ENCODE data around the gene SH3D19.

Gene SH3D19

GRCh38 chr4:151207186-151207585 is 118.2 kb downstream of the SH3D19 start:
- no peak overlapping the region for H3K27ac Mint-ChIP-seq (ENCODE audit: low read depth)
- H3K9me3 Mint-ChIP-seq: no peaks in the 10 kb centered on the region
- no peaks in the 10 kb centered on the region for H3K36me3 Mint-ChIP-seq (ENCODE audit: insufficient read depth)
- DNase-seq (ENCODE audit: low spot score in 2 of 2) (no peak), ATAC-seq (replicated peaks; ENCODE audit: extremely low read depth, poor library complexity, severe bottlenecking) (no peak)
- H3K27me3 Mint-ChIP-seq: no peaks in the 10 kb centered on the region
- no peak overlapping the region for H3K4me3 Mint-ChIP-seq
- no peaks in the 10 kb centered on the region for H3K4me1 Mint-ChIP-seq

- Mint-ChIP-seq H3K9me3 (no peaks in the 10 kb centered on the region), H3K4me3 (no peak overlapping the region), H3K4me1 (no peaks in the 10 kb centered on the region), H3K27me3 (no peaks in the 10 kb centered on the region), H3K27ac (ENCODE audit: low read depth) (no peak overlapping the region), H3K36me3 (ENCODE audit: insufficient read depth) (no peaks in the 10 kb centered on the region)
- ATAC-seq (replicated peaks; ENCODE audit: extremely low read depth, poor library complexity, severe bottlenecking) (no peak), DNase-seq (ENCODE audit: low spot score in 2 of 2) (no peak)
Observed at GRCh38 chr4:151206241-151207005, 119.0 kb downstream of the SH3D19 start.

DNA sequence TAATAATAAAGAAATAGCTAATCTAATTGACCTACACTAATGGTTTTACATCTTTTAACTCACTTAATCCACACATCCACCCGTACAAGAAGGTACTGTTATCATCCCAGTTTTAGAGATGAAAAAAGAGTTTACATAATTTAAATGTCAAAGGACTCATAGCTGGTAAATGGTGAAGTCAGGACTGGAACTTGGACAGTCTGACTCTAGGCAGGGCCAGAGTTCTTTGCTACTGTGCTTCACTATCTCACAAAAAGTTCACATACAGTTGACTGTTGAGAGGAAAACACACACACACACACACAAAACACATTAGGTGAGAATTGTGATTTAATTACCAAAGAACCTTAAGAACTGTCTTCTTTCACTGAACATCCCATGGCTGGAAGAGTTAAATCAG is 119.7 kb downstream of the SH3D19 start:
- H3K27me3 Mint-ChIP-seq: no peaks in the 10 kb centered on the region
- no peak for ATAC-seq (replicated peaks; ENCODE audit: extremely low read depth, poor library complexity, severe bottlenecking)

DNA sequence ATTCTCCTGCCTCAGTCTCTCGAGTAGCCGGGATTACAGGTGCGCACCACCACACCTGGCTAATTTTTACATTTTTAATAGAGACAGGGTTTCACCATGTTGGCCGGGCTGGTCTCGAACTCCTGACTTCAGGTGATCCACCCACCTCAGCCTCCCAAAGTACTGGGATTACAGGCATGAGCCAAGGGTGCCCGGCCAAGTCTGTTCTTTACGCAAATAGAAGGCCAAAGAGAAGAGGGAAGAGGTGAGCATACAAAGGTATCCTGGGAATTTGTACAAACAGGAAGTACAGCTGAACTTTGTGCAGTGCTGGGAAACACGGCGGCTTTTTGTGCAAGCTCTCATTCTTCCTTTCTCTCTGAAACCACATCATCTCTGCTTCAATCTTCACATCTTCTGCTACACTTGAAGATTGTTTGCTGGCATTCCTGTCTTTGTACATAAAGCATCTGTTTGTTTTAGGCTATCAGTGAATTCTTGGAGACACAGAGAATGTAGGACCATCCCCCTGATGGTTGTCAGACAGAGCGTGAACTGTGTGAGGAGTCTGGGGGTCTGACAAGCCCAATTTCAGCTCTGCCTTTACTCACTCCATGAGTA is 120.4 kb downstream of the SH3D19 start:
- no peak for DNase-seq (ENCODE audit: low spot score in 2 of 2)
- Mint-ChIP-seq H3K4me1 (no peaks in the 10 kb centered on the region), H3K27me3 (no peaks in the 10 kb centered on the region), H3K27ac (ENCODE audit: low read depth) (no peak overlapping the region), H3K4me3 (no peak overlapping the region), H3K36me3 (ENCODE audit: insufficient read depth) (no peaks in the 10 kb centered on the region), H3K9me3 (no peaks in the 10 kb centered on the region)
- no peak for ATAC-seq (replicated peaks; ENCODE audit: extremely low read depth, poor library complexity, severe bottlenecking)

More for the DNA sequence above, 119.7 kb downstream of the SH3D19 start:
- H3K4me1 Mint-ChIP-seq: no peaks in the 10 kb centered on the region
- no peak overlapping the region for H3K4me3 Mint-ChIP-seq
- no peaks in the 10 kb centered on the region for H3K36me3 Mint-ChIP-seq (ENCODE audit: insufficient read depth)
- DNase-seq (ENCODE audit: low spot score in 2 of 2): no peak
- H3K27ac Mint-ChIP-seq (ENCODE audit: low read depth): no peak overlapping the region
- no peaks in the 10 kb centered on the region for H3K9me3 Mint-ChIP-seq

GRCh38 chr4:151202851-151203455 is 122.5 kb downstream of the SH3D19 start:
- no peak overlapping the region for H3K4me3 Mint-ChIP-seq
- no peaks in the 10 kb centered on the region for H3K9me3 Mint-ChIP-seq
- no peaks in the 10 kb centered on the region for H3K27me3 Mint-ChIP-seq
- H3K36me3 Mint-ChIP-seq (ENCODE audit: insufficient read depth): no peaks in the 10 kb centered on the region
- DNase-seq (ENCODE audit: low spot score in 2 of 2): no peak
- ATAC-seq (replicated peaks; ENCODE audit: extremely low read depth, poor library complexity, severe bottlenecking): no peak
- H3K4me1 Mint-ChIP-seq: no peaks in the 10 kb centered on the region
- no peak overlapping the region for H3K27ac Mint-ChIP-seq (ENCODE audit: low read depth)

GRCh38 chr4:151202381-151202780 is 123.0 kb downstream of the SH3D19 start:
- Mint-ChIP-seq H3K4me1 (no peaks in the 10 kb centered on the region), H3K27ac (ENCODE audit: low read depth) (no peak overlapping the region), H3K9me3 (no peaks in the 10 kb centered on the region), H3K36me3 (ENCODE audit: insufficient read depth) (no peaks in the 10 kb centered on the region), H3K27me3 (no peaks in the 10 kb centered on the region), H3K4me3 (no peak overlapping the region)
- ATAC-seq (replicated peaks; ENCODE audit: extremely low read depth, poor library complexity, severe bottlenecking) (no peak), DNase-seq (ENCODE audit: low spot score in 2 of 2) (no peak)

DNA sequence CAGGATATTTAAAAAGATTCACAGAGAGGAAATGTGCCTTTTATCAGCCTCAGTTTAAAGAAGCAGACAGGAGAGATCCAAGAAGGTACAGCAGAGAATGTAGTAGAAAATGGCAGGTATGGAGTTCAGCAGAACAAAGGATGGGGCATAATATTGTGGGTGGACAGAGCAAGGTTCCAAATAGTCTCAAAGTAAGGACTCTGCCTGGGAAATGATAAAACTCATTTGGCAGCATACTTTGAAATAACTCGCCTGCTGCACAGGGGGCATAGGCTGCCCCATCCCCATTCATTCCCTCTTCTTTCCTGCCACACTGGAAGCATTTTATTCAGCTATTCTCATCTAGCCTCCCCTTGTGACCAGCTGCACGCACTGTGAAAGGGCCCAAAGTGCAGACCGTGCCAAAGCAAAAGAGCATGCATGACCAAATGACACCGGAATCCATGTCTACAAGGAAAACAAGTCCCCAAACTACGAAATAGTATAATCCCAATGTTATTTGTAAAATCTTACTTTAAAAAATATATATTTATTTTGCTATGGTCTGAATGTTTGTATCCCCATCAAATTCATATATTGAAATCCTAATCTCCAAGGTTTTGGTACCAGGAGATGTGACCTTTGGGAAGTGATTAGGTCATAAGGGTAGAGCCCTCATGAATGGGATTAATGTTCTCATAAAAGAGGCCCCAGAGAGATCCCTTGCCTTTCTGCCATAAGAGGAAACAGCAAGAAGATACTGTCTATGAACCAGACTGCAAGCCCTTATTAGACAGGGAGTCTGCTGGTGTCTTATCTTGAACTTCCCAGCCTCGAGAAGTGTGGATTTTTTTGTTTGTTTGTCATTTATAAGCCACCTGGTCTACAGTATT is 125.8 kb downstream of the SH3D19 start:
- H3K36me3 Mint-ChIP-seq (ENCODE audit: insufficient read depth): no peaks in the 10 kb centered on the region
- no peak for ATAC-seq (replicated peaks; ENCODE audit: extremely low read depth, poor library complexity, severe bottlenecking)
- H3K9me3 Mint-ChIP-seq: no peaks in the 10 kb centered on the region
- no peaks in the 10 kb centered on the region for H3K27me3 Mint-ChIP-seq
- no peak for DNase-seq (ENCODE audit: low spot score in 2 of 2)
- no peak overlapping the region for H3K4me3 Mint-ChIP-seq
- no peaks in the 10 kb centered on the region for H3K4me1 Mint-ChIP-seq
- H3K27ac Mint-ChIP-seq (ENCODE audit: low read depth): no peak overlapping the region

DNA sequence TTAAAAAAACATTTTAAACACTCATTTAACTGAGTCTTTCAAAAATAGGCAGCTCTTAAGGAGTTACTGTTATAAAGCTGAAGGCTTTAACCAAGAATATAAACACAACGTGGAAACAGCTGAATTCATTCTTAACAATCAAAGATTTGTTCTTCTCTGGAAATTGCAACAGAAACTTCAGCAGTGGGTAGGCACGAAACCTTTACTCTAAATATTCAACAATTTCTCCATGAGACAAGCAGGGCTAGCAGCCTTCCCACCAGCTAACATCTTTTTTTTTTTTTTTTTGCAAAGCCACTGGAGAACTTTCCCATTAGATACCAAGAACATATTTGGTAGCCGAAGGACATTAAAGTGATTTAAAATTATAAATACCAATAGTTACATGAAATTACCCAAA is 126.7 kb downstream of the SH3D19 start:
- Mint-ChIP-seq H3K36me3 (ENCODE audit: insufficient read depth) (no peaks in the 10 kb centered on the region), H3K27ac (ENCODE audit: low read depth) (no peak overlapping the region), H3K27me3 (peaks cover under 1% of the 10 kb centered on the region), H3K4me3 (no peak overlapping the region), H3K4me1 (no peaks in the 10 kb centered on the region), H3K9me3 (no peaks in the 10 kb centered on the region)
- DNase-seq (ENCODE audit: low spot score in 2 of 2): no peak
- no peak for ATAC-seq (replicated peaks; ENCODE audit: extremely low read depth, poor library complexity, severe bottlenecking)

DNA sequence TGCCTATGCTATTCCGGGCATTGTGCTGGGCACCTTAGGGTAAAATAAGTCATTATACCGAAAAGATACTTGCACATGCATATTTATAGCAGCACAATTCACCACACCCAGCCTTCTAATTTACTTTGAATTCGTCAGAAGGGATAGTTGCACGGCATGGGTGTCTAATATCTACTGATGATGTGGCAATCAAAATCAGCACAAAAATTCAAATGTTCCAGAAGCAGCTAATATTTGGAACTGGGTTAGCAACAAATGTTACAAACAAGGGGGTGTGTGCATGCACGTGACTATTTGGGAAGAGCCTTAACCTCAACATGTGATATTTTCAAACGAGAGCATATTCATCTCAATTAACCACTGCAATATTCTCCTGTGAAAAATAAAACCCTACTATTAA is 128.2 kb downstream of the SH3D19 start:
- Mint-ChIP-seq H3K4me1 (no peaks in the 10 kb centered on the region), H3K27me3 (peaks cover 16% of the 10 kb centered on the region), H3K9me3 (no peaks in the 10 kb centered on the region), H3K4me3 (no peak overlapping the region), H3K27ac (ENCODE audit: low read depth) (no peak overlapping the region), H3K36me3 (ENCODE audit: insufficient read depth) (no peaks in the 10 kb centered on the region)
- ATAC-seq (replicated peaks; ENCODE audit: extremely low read depth, poor library complexity, severe bottlenecking): no peak
- no peak for DNase-seq (ENCODE audit: low spot score in 2 of 2)

GRCh38 chr4:151195801-151196200 is 129.6 kb downstream of the SH3D19 start:
- DNase-seq (ENCODE audit: low spot score in 2 of 2) (no peak), ATAC-seq (replicated peaks; ENCODE audit: extremely low read depth, poor library complexity, severe bottlenecking) (no peak)
- Mint-ChIP-seq H3K9me3 (no peaks in the 10 kb centered on the region), H3K27me3 (peaks cover 29% of the 10 kb centered on the region), H3K36me3 (ENCODE audit: insufficient read depth) (no peaks in the 10 kb centered on the region), H3K4me1 (no peaks in the 10 kb centered on the region), H3K27ac (ENCODE audit: low read depth) (no peak overlapping the region), H3K4me3 (no peak overlapping the region)

GRCh38 chr4:151193414-151193813 is 132.0 kb downstream of the SH3D19 start:
- no peak for DNase-seq (ENCODE audit: low spot score in 2 of 2)
- peaks cover 46% of the 10 kb centered on the region for H3K27me3 Mint-ChIP-seq
- no peaks in the 10 kb centered on the region for H3K4me1 Mint-ChIP-seq
- H3K9me3 Mint-ChIP-seq: no peaks in the 10 kb centered on the region
- H3K27ac Mint-ChIP-seq (ENCODE audit: low read depth): no peak overlapping the region
- no peak overlapping the region for H3K4me3 Mint-ChIP-seq
- H3K36me3 Mint-ChIP-seq (ENCODE audit: insufficient read depth): no peaks in the 10 kb centered on the region
- ATAC-seq (replicated peaks; ENCODE audit: extremely low read depth, poor library complexity, severe bottlenecking): no peak

GRCh38 chr4:151192556-151193235 is 132.7 kb downstream of the SH3D19 start:
- H3K36me3 Mint-ChIP-seq (ENCODE audit: insufficient read depth): no peaks in the 10 kb centered on the region
- H3K27me3 Mint-ChIP-seq: peaks cover 53% of the 10 kb centered on the region
- H3K4me3 Mint-ChIP-seq: no peak overlapping the region
- no peak overlapping the region for H3K27ac Mint-ChIP-seq (ENCODE audit: low read depth)
- H3K4me1 Mint-ChIP-seq: no peaks in the 10 kb centered on the region
- no peaks in the 10 kb centered on the region for H3K9me3 Mint-ChIP-seq
- no peak for ATAC-seq (replicated peaks; ENCODE audit: extremely low read depth, poor library complexity, severe bottlenecking)
- DNase-seq (ENCODE audit: low spot score in 2 of 2): no peak

All from central memory CD8-positive, alpha-beta T cell (primary cell).